HG03196 (cell line): ENCODE results near the gene OSMR.

Experiments
- ATAC-seq: cut with Tn5 transposase; IDR thresholded peaks from one replicate; pipeline ENCODE4 v1.9.1; 2021; ENCODE audit not compliant: unreplicated experiment

Gene OSMR

GRCh38 chr5:38923661-38924451, 78.0 kb downstream of the OSMR start:
- no peak for ATAC-seq

- ATAC-seq, result no peak
Observed at GRCh38 chr5:38925154-38925925, 79.5 kb downstream of the OSMR start.

- no peak for ATAC-seq
Observed at GRCh38 chr5:38926121-38926520, 80.3 kb downstream of the OSMR start.

GRCh38 chr5:38927470-38927869, 81.7 kb downstream of the OSMR start:
- no peak for ATAC-seq

- ATAC-seq, result no peak
Observed at GRCh38 chr5:38929838-38930237, 84.0 kb downstream of the OSMR start.

GRCh38 chr5:38931731-38932130, 85.9 kb downstream of the OSMR start:
- ATAC-seq, result no peak

- ATAC-seq, result no peak
Observed at GRCh38 chr5:38932854-38933408, 87.1 kb downstream of the OSMR start.

- no peak for ATAC-seq
Observed at GRCh38 chr5:38935437-38935836, 89.6 kb downstream of the OSMR start.

GRCh38 chr5:38936269-38936668, 90.5 kb downstream of the OSMR start:
- ATAC-seq, result no peak

- ATAC-seq, result no peak
Observed at GRCh38 chr5:38938424-38938823, 92.6 kb downstream of the OSMR start.

GRCh38 chr5:38938973-38939372, 93.2 kb downstream of the OSMR start:
- ATAC-seq, result no peak

GRCh38 chr5:38940230-38940858, 94.5 kb downstream of the OSMR start:
- no peak for ATAC-seq

- ATAC-seq, result no peak
Observed at GRCh38 chr5:38941912-38942311, 96.1 kb downstream of the OSMR start.

- ATAC-seq, result no peak
Observed at GRCh38 chr5:38944282-38944681, 98.5 kb downstream of the OSMR start.

- ATAC-seq, result no peak
Observed at GRCh38 chr5:38948501-38948900, 102.7 kb downstream of the OSMR start.

GRCh38 chr5:38953426-38954012, 107.7 kb downstream of the OSMR start:
- ATAC-seq, result no peak

GRCh38 chr5:38961691-38962090, 115.9 kb downstream of the OSMR start:
- ATAC-seq, result no peak

GRCh38 chr5:38968665-38969064, 122.9 kb downstream of the OSMR start:
- no peak for ATAC-seq

GRCh38 chr5:38978036-38978435, 132.2 kb downstream of the OSMR start:
- ATAC-seq, result no peak

- no peak for ATAC-seq
Observed at GRCh38 chr5:38979535-38979934, 133.7 kb downstream of the OSMR start.
